ENCODE data around the gene CAMP.

GRCh38 chr3:48274452-48274851 lies 51.2 kb downstream of the CAMP start:
- no peak for TF ChIP-seq CTCF (IDR thresholded peaks at IDR 0.05)
- TF ChIP-seq POLR2A (IDR thresholded peaks at IDR 0.05): no peak

All from adrenal gland (tissue), 5 donors.